ENCODE data around the gene ST6GALNAC1. TPM values are rescaled to one million over a fixed set of nuclear protein-coding genes. Genes with fewer than 3 reads are reported as not detected.
A peak's percentile ranks its signal among the peaks of the same experiment; 100 is the strongest.

ST6GALNAC1 gene
- total and polyA plus RNA-seq, 2 of the 13 experiments (the other 11 are each of a cell fraction or from before 2014, with no cell fraction given) = not detected

- TF ChIP-seq, protein P1, sequence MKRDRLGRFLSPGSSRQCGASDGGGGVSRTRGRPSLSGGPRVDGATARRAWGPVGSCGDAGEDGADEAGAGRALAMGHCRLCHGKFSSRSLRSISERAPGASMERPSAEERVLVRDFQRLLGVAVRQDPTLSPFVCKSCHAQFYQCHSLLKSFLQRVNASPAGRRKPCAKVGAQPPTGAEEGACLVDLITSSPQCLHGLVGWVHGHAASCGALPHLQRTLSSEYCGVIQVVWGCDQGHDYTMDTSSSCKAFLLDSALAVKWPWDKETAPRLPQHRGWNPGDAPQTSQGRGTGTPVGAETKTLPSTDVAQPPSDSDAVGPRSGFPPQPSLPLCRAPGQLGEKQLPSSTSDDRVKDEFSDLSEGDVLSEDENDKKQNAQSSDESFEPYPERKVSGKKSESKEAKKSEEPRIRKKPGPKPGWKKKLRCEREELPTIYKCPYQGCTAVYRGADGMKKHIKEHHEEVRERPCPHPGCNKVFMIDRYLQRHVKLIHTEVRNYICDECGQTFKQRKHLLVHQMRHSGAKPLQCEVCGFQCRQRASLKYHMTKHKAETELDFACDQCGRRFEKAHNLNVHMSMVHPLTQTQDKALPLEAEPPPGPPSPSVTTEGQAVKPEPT (CRISPR knock-in tag; IDR thresholded peaks at IDR 0.05; ENCODE audit: low read depth) = no peak
- no peak for TF ChIP-seq ARID2 (CRISPR knock-in tag; IDR thresholded peaks at IDR 0.05; ENCODE audit: borderline replicate concordance)
- no peak for TF ChIP-seq FOXO1 (CRISPR knock-in tag; IDR thresholded peaks at IDR 0.05)
- TF ChIP-seq ZFP1 (CRISPR knock-in tag; IDR thresholded peaks at IDR 0.05) = no peak
- TF ChIP-seq RXRB (CRISPR knock-in tag; IDR thresholded peaks at IDR 0.05; ENCODE audit: borderline replicate concordance) = peak; percentile 12; the same call in 1 of the 2 replicates
- TF ChIP-seq MEIS1 (CRISPR knock-in tag; IDR thresholded peaks at IDR 0.05; ENCODE audit: borderline replicate concordance) = no peak
- TF ChIP-seq ISL2 (CRISPR knock-in tag; IDR thresholded peaks at IDR 0.05) = 0 out of 2 replicates have a peak, but pooled peaks have one; percentile 17
- no peak for TF ChIP-seq ZNF792 (CRISPR knock-in tag; IDR thresholded peaks at IDR 0.05)
- TF ChIP-seq SOX5 (CRISPR knock-in tag; IDR thresholded peaks at IDR 0.05; ENCODE audit: borderline replicate concordance) = peak; percentile 71; the same call in 1 of the 2 replicates
- TF ChIP-seq RARA (CRISPR knock-in tag; IDR thresholded peaks at IDR 0.05) = peak; percentile 81
- 0 out of 2 replicates have a peak, but pooled peaks have one; percentile 44 for TF ChIP-seq MIXL1 (CRISPR knock-in tag; IDR thresholded peaks at IDR 0.05)
- TF ChIP-seq SATB2 (CRISPR knock-in tag; IDR thresholded peaks at IDR 0.05) = no peak
- TF ChIP-seq ZNF740 (CRISPR knock-in tag; IDR thresholded peaks at IDR 0.05) = no peak
- peak; percentile 55; the same call in 1 of the 2 replicates for TF ChIP-seq NR2F6 (IDR thresholded peaks at IDR 0.05)
- peak; percentile 33; the same call in 1 of the 2 replicates for TF ChIP-seq NR2F6 (CRISPR knock-in tag; IDR thresholded peaks at IDR 0.05)
- TF ChIP-seq ZFP62 (CRISPR knock-in tag; IDR thresholded peaks at IDR 0.05) = no peak
- TF ChIP-seq, protein P2, sequence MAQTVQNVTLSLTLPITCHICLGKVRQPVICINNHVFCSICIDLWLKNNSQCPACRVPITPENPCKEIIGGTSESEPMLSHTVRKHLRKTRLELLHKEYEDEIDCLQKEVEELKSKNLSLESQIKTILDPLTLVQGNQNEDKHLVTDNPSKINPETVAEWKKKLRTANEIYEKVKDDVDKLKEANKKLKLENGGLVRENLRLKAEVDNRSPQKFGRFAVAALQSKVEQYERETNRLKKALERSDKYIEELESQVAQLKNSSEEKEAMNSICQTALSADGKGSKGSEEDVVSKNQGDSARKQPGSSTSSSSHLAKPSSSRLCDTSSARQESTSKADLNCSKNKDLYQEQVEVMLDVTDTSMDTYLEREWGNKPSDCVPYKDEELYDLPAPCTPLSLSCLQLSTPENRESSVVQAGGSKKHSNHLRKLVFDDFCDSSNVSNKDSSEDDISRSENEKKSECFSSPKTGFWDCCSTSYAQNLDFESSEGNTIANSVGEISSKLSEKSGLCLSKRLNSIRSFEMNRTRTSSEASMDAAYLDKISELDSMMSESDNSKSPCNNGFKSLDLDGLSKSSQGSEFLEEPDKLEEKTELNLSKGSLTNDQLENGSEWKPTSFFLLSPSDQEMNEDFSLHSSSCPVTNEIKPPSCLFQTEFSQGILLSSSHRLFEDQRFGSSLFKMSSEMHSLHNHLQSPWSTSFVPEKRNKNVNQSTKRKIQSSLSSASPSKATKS (CRISPR knock-in tag; IDR thresholded peaks at IDR 0.05) = no peak
- TF ChIP-seq, protein P3, sequence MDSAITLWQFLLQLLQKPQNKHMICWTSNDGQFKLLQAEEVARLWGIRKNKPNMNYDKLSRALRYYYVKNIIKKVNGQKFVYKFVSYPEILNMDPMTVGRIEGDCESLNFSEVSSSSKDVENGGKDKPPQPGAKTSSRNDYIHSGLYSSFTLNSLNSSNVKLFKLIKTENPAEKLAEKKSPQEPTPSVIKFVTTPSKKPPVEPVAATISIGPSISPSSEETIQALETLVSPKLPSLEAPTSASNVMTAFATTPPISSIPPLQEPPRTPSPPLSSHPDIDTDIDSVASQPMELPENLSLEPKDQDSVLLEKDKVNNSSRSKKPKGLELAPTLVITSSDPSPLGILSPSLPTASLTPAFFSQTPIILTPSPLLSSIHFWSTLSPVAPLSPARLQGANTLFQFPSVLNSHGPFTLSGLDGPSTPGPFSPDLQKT (CRISPR knock-in tag; IDR thresholded peaks at IDR 0.05; ENCODE audit: borderline replicate concordance) = no peak
- peak; percentile 26 for TF ChIP-seq ZEB1 (IDR thresholded peaks at IDR 0.05; ENCODE audit: insufficient replicate concordance, low read depth)
- no peak for TF ChIP-seq ZBTB4 (CRISPR knock-in tag; IDR thresholded peaks at IDR 0.05; ENCODE audit: borderline replicate concordance)
- TF ChIP-seq U2AF1 (optimal IDR thresholded peaks at IDR 0.05; ENCODE audit: low read depth, low read length) = no peak
Measured at GRCh38 chr17:76660656-76661042, 17.1 kb upstream of the ST6GALNAC1 start (continued).

Data from HepG2 (cell line).